Measurements from ENCODE around the gene CLCNKB. TPM values are rescaled to one million over a fixed set of nuclear protein-coding genes. Genes with fewer than 3 reads are reported as not detected.
"Not testable (repeated sequence)": the region's sequence is repeated elsewhere in the genome, so short reads cannot be mapped to it uniquely, and the experiment has no call there.

Gene CLCNKB
- total RNA-seq, 1 donor from 2014 or later: 0.30 TPM

GRCh38 chr1:15998929-15999328 lies 44.7 kb upstream of the CLCNKB start:
- Mint-ChIP-seq H3K4me1 (no peaks in the 10 kb centered on the region), H3K27ac (ENCODE audit: unreplicated experiment) (no peak overlapping the region), H3K9me3 (no peaks in the 10 kb centered on the region), H3K36me3 (ENCODE audit: low read depth) (no peaks in the 10 kb centered on the region), H3K4me3 (no peak overlapping the region), H3K27me3 (ENCODE audit: low read depth) (peaks cover 4% of the 10 kb centered on the region)
- no peak for TF ChIP-seq CTCF (conservative IDR thresholded peaks at IDR 0.05)
- no peak for DNase-seq (ENCODE audit: low read depth, low spot score)

- not testable (repeated sequence) for H3K27ac Mint-ChIP-seq (ENCODE audit: unreplicated experiment); H3K4me1 Mint-ChIP-seq; H3K36me3 Mint-ChIP-seq (ENCODE audit: low read depth); DNase-seq (ENCODE audit: low read depth, low spot score); H3K4me3 Mint-ChIP-seq; H3K9me3 Mint-ChIP-seq; H3K27me3 Mint-ChIP-seq (ENCODE audit: low read depth)
These were observed 42.3 kb upstream of the CLCNKB start for GRCh38 chr1:16001274-16001673.

DNA sequence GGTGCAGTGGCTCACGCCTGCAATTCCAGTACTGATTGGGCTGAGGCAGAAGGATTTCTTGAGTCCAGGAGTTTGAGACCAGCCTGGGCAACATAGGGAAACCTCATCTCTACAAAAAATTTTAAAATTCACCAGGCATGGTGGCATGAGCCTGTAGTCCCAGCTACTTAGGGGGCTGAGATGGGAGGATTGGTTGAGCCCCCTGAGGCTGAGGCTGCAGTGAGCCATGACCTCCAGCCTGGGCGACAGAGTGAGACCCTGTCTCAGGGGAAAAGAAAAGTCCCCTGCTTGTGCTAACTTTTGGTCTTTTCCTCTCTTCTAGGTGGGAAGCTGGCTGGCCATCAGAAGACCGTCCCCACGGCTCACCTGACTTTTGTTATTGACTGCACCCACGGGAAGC lies 38.0 kb upstream of the CLCNKB start:
- no peaks in the 10 kb centered on the region for H3K27me3 Mint-ChIP-seq (ENCODE audit: low read depth)

DNA sequence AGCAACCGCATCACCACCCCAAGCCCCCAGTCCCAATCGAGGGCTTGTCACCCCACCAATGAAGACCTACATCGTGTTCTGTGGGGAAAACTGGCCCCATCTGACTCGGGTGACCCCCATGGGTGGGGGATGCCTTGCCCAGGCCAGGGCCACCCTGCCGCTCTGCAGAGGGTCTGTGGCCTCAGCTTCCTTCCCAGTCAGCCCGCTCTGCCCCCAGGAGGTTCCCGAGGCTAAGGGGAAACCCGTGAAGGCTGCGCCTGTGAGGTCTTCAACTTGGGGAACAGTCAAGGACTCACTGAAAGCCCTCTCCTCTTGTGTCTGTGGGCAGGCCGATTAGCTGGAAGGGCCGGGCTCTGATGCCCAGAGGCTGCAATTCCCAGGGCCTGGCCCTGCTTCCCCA lies 37.6 kb upstream of the CLCNKB start:
- H3K27me3 Mint-ChIP-seq (ENCODE audit: low read depth): no peaks in the 10 kb centered on the region
- H3K4me3 Mint-ChIP-seq: no peak overlapping the region
- no peak for TF ChIP-seq CTCF (conservative IDR thresholded peaks at IDR 0.05)
- no peaks in the 10 kb centered on the region for H3K36me3 Mint-ChIP-seq (ENCODE audit: low read depth)
- no peaks in the 10 kb centered on the region for H3K9me3 Mint-ChIP-seq
- no peak overlapping the region for H3K27ac Mint-ChIP-seq (ENCODE audit: unreplicated experiment)
- no peak for DNase-seq (ENCODE audit: low read depth, low spot score)
- H3K4me1 Mint-ChIP-seq: no peaks in the 10 kb centered on the region

More for the DNA sequence above, 38.0 kb upstream of the CLCNKB start:
- H3K9me3 Mint-ChIP-seq: no peaks in the 10 kb centered on the region
- no peaks in the 10 kb centered on the region for H3K4me1 Mint-ChIP-seq
- H3K27ac Mint-ChIP-seq (ENCODE audit: unreplicated experiment): no peak overlapping the region
- no peak for TF ChIP-seq CTCF (conservative IDR thresholded peaks at IDR 0.05)
- DNase-seq (ENCODE audit: low read depth, low spot score): no peak
- no peak overlapping the region for H3K4me3 Mint-ChIP-seq
- H3K36me3 Mint-ChIP-seq (ENCODE audit: low read depth): no peaks in the 10 kb centered on the region

- Mint-ChIP-seq H3K27me3 (ENCODE audit: low read depth) (no peaks in the 10 kb centered on the region), H3K4me1 (no peaks in the 10 kb centered on the region), H3K27ac (ENCODE audit: unreplicated experiment) (no peak overlapping the region), H3K4me3 (no peak overlapping the region), H3K9me3 (no peaks in the 10 kb centered on the region), H3K36me3 (ENCODE audit: low read depth) (no peaks in the 10 kb centered on the region)
- DNase-seq (ENCODE audit: low read depth, low spot score): no peak
- no peak for TF ChIP-seq CTCF (conservative IDR thresholded peaks at IDR 0.05)
These were observed 36.8 kb upstream of the CLCNKB start for GRCh38 chr1:16006552-16007485.

DNA sequence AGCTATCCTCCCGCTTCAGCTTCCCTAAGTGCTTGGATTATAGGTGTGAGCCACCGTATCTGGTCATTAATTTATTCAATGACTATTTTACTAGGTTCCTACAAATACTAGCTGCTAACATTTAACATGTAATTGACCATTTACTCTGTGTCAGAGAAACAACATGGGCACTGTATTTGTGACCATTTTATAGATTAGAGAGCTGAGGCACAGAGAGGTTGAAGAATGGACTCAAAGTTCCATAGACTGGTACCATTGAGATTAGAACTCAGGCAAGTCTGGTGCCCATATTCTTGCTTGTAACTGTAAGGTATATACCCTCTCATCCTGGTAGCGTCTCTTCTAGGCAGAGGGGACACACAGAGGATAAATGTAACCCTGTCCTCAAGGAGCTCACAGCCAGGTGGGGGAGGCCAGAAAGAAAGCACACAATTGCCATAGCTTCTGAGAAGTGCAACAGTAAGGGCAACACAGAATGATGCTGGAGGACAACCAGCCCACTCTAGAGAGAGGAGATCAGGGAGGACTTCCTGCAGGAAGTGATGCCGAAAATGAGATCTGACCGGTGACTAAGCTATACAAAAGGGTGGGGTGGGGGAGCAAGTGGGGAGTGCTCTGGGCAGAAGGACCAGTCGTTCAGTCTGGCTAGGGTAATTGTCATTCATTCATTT lies 35.8 kb upstream of the CLCNKB start:
- DNase-seq (ENCODE audit: low read depth, low spot score): no peak
- Mint-ChIP-seq H3K27me3 (ENCODE audit: low read depth) (peaks cover 4% of the 10 kb centered on the region), H3K4me3 (no peak overlapping the region), H3K27ac (ENCODE audit: unreplicated experiment) (no peak overlapping the region), H3K4me1 (peaks cover 4% of the 10 kb centered on the region), H3K9me3 (no peaks in the 10 kb centered on the region), H3K36me3 (ENCODE audit: low read depth) (no peaks in the 10 kb centered on the region)
- TF ChIP-seq CTCF (conservative IDR thresholded peaks at IDR 0.05): no peak
